NCI-H446 treated with DMSO at 0.1 percent for 48 hours (cell line): ENCODE data around the gene C9.
"Not testable (repeated sequence)": the region's sequence is repeated elsewhere in the genome, so short reads cannot be mapped to it uniquely, and the experiment has no call there.

Experiments used
- DNase-seq: peaks from one replicate; lab custom pipeline; 2025; lab: John Stamatoyannopoulos, UW

Gene C9

DNA sequence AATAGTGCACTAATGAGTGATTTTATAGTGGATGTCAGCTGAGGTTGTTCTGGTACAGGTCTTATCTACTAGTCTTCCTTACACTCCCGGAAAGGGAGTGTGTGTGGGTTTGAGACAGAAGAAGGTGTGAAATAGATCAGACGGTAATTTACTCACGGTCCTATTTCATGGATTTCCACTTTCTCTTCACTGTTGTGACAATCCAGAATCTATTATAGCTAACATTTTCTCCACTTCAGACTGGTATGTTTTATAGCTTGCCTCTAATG, 7.0 kb upstream of the C9 start:
- no peak for DNase-seq

GRCh38 chr5:39370555-39371366, 6.5 kb upstream of the C9 start:
- DNase-seq, result no peak

DNA sequence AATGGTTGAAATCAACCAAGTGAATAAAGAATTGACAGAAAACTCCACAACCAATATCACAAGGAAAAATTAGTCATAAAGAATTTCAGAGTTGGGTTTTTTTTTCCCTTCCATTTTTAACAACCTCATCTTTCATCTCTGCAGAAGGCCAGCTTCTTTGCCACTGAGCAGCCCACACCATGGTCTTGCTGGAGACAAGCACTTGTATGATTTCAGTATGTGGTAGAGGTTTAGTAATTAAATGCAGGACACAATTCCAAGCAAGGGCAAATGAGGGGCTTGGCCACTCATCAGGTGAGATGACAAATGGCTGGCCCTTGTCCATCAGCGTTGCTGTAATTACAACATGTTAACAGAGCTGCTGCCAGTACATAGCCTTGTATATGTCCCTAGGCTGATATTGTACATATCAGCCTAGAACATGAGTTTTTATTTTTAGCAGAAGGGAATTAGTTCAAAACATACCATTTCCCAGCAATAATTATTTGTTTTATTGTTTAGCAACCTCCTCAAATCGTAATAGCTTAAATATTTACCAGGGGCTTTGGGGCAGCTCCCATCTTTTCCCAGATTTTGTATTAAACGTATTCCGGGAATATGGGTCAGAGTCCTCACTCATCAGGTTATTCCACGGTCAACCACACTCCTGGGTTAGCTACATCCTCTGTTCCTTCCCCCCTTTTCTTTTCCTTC, 5.0 kb upstream of the C9 start:
- no peak for DNase-seq

DNA sequence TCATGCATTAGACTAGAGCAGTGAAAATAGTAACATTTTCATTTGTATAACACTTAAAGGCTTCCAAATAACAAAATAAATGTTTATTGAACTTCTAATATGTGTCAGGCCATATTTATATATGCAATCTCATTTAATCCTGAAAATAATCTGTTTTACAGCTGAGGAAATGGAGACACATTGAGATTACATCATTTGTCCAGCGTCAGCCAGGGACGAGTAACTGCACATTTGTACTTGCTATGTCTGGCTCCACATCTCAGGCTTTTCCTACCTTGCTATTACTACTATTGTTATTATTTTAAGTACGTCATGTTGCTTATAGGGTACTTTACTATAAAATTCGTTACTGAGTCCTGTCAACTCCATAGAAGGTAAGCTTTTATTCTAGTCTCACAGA, 3.8 kb upstream of the C9 start:
- no peak for DNase-seq

DNA sequence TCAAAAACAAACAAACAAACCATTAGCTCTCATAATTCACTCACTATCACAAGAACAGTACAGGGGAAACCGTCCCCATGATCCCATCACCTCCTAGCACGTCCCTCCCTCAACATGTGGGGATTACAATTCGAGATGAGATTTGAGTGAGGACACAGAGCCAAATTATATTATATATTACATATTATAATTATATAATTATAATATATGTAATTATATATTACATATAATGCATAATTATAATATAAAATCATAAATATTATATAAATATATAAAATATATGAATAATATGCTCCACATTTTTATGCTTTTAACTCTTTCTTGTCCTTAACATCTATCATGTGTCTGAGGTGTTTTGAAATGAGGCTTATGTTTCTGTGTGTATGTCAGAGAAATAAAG, 3.4 kb upstream of the C9 start:
- no peak for DNase-seq

GRCh38 chr5:39363217-39363616, 1.1 kb downstream of the C9 start:
- no peak for DNase-seq

GRCh38 chr5:39362646-39363045, 1.6 kb downstream of the C9 start:
- DNase-seq, result no peak

- DNase-seq, result no peak
Observed at GRCh38 chr5:39361306-39361705, 3.0 kb downstream of the C9 start.

- no peak for DNase-seq
Observed at GRCh38 chr5:39360471-39361111, 3.7 kb downstream of the C9 start.

GRCh38 chr5:39356263-39356662, 8.0 kb downstream of the C9 start:
- no peak for DNase-seq

DNA sequence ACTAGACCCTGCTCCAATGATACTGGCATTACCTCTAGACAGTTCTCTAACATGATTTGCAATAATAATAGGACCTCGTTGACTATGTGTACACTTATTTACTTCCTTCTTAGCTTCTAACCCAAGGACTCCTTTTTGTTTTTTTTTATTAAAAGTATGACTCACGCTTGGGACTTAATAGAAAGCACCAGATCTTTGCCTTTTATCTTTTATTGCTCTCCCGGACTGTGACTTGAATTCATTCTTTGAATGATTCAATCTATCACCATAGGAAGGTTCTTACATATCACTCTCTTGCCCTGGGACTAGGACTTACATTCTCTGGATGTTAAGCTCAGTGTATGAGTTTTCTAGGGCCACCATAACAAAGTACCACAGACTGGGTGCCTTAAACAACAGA, 9.0 kb downstream of the C9 start:
- no peak for DNase-seq

DNA sequence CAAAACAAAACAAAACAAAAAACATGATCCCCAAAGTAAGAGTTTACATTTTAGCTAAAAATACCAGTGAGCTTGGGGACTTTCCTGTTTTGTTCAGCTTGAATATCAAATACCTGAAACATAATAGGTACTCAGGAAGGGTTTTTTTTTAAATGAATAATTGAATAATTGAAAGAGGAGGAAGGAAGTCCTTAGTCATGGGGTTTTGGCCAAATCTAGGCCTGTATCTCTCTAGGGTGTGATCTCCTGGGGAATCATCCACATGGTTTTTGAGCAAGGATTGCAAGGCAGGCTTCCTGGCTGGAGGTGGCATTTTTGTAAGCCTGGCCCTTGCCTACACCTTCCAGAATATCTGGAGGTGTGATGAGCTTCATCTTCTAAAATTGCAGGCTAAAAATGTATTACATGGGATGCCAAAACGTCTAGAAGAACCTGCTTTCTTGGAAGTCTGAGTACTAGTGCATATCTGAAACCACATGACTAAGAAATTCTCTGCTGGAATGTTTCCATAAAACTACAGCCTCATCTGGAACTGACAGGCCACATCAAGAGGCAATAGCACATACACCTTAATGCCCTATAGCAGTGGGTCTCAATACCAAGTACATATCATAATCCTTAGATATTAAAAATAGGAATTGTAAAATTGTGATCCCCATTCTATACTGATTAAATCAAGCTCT, 10.4 kb downstream of the C9 start:
- DNase-seq, result no peak

DNA sequence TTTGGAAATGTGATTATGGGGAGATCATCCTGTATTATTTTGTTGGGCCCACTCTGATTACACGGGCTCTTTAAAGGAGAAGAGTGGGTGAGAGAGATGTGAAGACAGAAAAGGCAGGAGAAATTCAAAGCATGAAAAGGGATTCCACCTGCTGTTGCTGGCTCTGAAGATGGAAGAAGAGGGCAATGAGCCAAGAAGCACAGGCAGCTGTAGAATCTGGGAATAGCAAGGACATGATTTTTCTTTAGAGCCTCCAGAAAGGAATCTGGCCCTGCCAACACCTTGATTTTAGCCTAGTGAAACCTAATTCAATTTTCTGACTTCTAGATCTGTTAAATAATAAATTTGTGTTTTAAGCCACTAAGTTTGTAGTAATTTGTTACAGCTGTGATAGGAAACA, 11.3 kb downstream of the C9 start:
- DNase-seq, result no peak

- no peak for DNase-seq
Observed at GRCh38 chr5:39352170-39352569, 12.1 kb downstream of the C9 start.

- no peak for DNase-seq
Observed at GRCh38 chr5:39349484-39349883, 14.8 kb downstream of the C9 start.

GRCh38 chr5:39342460-39342859, 21.8 kb downstream of the C9 start:
- DNase-seq, result no peak

- no peak for DNase-seq
Observed at GRCh38 chr5:39341896-39342295, 22.4 kb downstream of the C9 start.

DNA sequence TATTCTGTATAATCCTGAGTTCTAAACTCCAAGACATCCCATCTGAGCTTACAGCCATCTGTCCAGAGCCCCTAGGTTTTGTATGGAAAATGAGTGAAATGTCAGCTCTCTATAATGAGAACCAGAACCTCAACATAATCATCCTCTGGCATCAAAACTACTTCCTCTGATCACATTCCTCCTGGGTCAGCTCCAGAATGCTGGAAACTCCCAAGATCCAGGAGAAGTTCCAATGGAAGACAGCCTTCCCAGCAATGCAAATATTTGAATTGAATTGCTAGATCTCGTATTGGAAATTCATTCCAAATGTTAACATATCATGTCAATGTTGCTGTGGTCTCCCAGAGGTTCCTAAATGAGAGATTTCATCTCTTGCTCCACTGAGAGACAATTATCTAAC, 23.8 kb downstream of the C9 start:
- DNase-seq, result no peak

GRCh38 chr5:39337252-39337915, 26.9 kb downstream of the C9 start:
- DNase-seq, result no peak

DNA sequence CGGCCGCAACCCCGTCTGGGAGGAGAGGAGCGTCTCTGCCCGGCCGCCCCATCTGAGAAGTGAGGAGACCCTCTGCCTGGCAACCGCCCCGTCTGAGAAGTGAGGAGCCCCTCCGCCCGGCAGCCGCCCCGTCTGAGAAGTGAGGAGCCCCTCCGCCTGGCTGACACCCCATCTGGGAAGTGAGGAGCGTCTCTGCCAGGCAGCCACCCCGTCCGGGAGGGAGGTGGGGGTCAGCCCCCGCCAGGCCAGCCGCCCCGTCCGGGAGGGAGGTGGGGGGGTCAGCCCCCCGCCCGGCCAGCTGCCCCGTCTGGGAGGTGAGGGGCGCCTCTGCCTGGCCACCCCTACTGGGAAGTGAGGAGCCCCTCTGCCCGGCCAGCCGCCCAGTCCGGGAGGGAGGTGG, 30.0 kb downstream of the C9 start:
- not testable (repeated sequence) for DNase-seq

DNA sequence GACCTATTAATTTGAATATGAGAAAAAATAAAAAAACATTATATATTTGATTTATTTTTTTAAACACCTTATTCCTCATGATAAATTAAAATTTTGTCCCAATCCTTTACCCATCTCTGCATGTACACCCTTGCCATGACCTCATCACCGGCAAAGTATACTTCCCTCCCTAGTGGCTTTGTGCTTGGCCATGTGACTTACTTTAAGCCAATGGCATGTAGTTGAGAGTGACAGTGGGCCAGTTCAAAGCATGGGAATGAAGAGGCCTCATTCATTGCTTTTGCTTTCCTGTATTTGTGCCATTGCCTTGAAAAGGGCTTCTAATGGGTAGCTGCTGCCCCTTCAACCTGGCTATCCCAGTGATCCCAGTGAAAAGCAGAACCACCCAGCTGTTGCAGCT, 31.2 kb downstream of the C9 start:
- no peak for DNase-seq

- no peak for DNase-seq
Observed at GRCh38 chr5:39331861-39332381, 32.4 kb downstream of the C9 start.
